GM21717 (cell line): Measurements from ENCODE around the gene FNDC1.
A peak's percentile ranks its signal among the peaks of the same experiment; 100 is the strongest.
"Not testable (repeated sequence)": the region's sequence is repeated elsewhere in the genome, so short reads cannot be mapped to it uniquely, and the experiment has no call there.

ENCODE experiments used
- ATAC-seq: cut with Tn5 transposase; IDR thresholded peaks from one replicate; pipeline ENCODE4 v1.9.1; 2021; ENCODE audit warnings: mild to moderate bottlenecking, moderate library complexity; ENCODE audit not compliant: unreplicated experiment

FNDC1 gene

GRCh38 chr6:159169193-159169555, at the start of gene FNDC1:
Gene FNDC1, plus strand, starts transcription at chr6:159169400. Its CDS starts 197 bp downstream, at chr6:159169597.
- no peak for ATAC-seq

GRCh38 chr6:159119791-159120190, 49.4 kb upstream of the FNDC1 start:
- no peak for ATAC-seq

GRCh38 chr6:159121486-159121885, 47.7 kb upstream of the FNDC1 start:
- ATAC-seq = no peak

GRCh38 chr6:159122453-159122852, 46.7 kb upstream of the FNDC1 start:
- no peak for ATAC-seq

- ATAC-seq = not testable (repeated sequence)
Observed at GRCh38 chr6:159123831-159124230, 45.4 kb upstream of the FNDC1 start.

- ATAC-seq = no peak
Observed at GRCh38 chr6:159125014-159125609, 44.1 kb upstream of the FNDC1 start.

GRCh38 chr6:159125951-159126352, 43.2 kb upstream of the FNDC1 start:
- no peak for ATAC-seq

- no peak for ATAC-seq
Observed at GRCh38 chr6:159126590-159126989, 42.6 kb upstream of the FNDC1 start.

- ATAC-seq = no peak
Observed at GRCh38 chr6:159127701-159128100, 41.5 kb upstream of the FNDC1 start.

GRCh38 chr6:159128978-159129377, 40.2 kb upstream of the FNDC1 start:
- no peak for ATAC-seq

GRCh38 chr6:159130846-159131245, 38.4 kb upstream of the FNDC1 start:
- ATAC-seq = no peak

GRCh38 chr6:159131709-159132108, 37.5 kb upstream of the FNDC1 start:
- no peak for ATAC-seq

- no peak for ATAC-seq
Observed at GRCh38 chr6:159132664-159133063, 36.5 kb upstream of the FNDC1 start.

- peak; percentile 73 for ATAC-seq
Observed at GRCh38 chr6:159134701-159135364, 34.4 kb upstream of the FNDC1 start.

- no peak for ATAC-seq
Observed at GRCh38 chr6:159137676-159138075, 31.5 kb upstream of the FNDC1 start.

GRCh38 chr6:159142531-159142930, 26.7 kb upstream of the FNDC1 start:
- ATAC-seq = no peak

GRCh38 chr6:159148641-159149040, 20.6 kb upstream of the FNDC1 start:
- no peak for ATAC-seq

GRCh38 chr6:159149641-159150040, 19.6 kb upstream of the FNDC1 start:
- no peak for ATAC-seq

- no peak for ATAC-seq
Observed at GRCh38 chr6:159151266-159151855, 17.8 kb upstream of the FNDC1 start.

- ATAC-seq = no peak
Observed at GRCh38 chr6:159152041-159152440, 17.2 kb upstream of the FNDC1 start.

- no peak for ATAC-seq
Observed at GRCh38 chr6:159152782-159153181, 16.4 kb upstream of the FNDC1 start.

GRCh38 chr6:159155679-159156078, 13.5 kb upstream of the FNDC1 start:
- no peak for ATAC-seq
